CD4-positive, alpha-beta memory T cell (primary cell): ENCODE measurements around the gene ZBTB16. TPM values are rescaled to one million over a fixed set of nuclear protein-coding genes. Genes with fewer than 3 reads are reported as not detected.

Experiments used
- CTCF ChIA-PET: fragments of 350-600 bp; sonication (Branson Sonifier 250); formaldehyde crosslinking; loops from one replicate; lab custom pipeline; 2021; ENCODE audit warnings: inconsistent platforms; ENCODE audit not compliant: partially characterized antibody; lab: Charles Lee
- POLR2A ChIA-PET: fragments of 350-600 bp; sonication (Branson Sonifier 250); formaldehyde crosslinking; loops from one replicate; lab custom pipeline; 2021; ENCODE audit not compliant: partially characterized antibody; lab: Charles Lee
- DNase-seq, 5 donors: peaks; one replicate each; pipeline versions ENCODE4 v3.0.0 to v3.0.0-alpha.2; 2020 to 2022; ENCODE audit warnings: mixed read lengths in 1 of 5
- H3K27ac ChIP-seq: one replicate; pipeline ENCODE4 v1.7.0; 2013; ENCODE audit warnings: low read depth, low read length
- H3K27me3 ChIP-seq: 2 replicates; pipeline ENCODE4 v1.7.0; 2013; ENCODE audit warnings: mild to moderate bottlenecking, low read length, moderate library complexity; ENCODE audit not compliant: insufficient read depth
- H3K36me3 ChIP-seq: 2 replicates; pipeline ENCODE4 v1.7.0; 2013; ENCODE audit warnings: mild to moderate bottlenecking, low read length, moderate library complexity; ENCODE audit not compliant: insufficient read depth
- H3K4me1 ChIP-seq: 2 replicates; pipeline ENCODE4 v1.7.0; 2013; ENCODE audit warnings: mild to moderate bottlenecking, low read length, moderate library complexity; ENCODE audit not compliant: insufficient read depth
- H3K4me3 ChIP-seq, 2 donors: one replicate each; pipeline ENCODE4 v1.7.0; 2013; ENCODE audit warnings: low read length in 2 of 2, mild to moderate bottlenecking in 1 of 2
- H3K9me3 ChIP-seq, 2 donors: one replicate each; pipeline ENCODE4 v1.7.0; 2013; ENCODE audit warnings: low read length in 2 of 2, control low read depth in 1 of 2; ENCODE audit not compliant: control insufficient read depth in 1 of 2
- H3K27ac Mint-ChIP-seq, 7 donors: one replicate each; pipeline ENCODE4 v1.8.0; 2020 to 2021; ENCODE audit warnings: mixed read lengths in 7 of 7, mild to moderate bottlenecking in 6 of 7, inconsistent platforms in 3 of 7, moderate library complexity in 3 of 7
- H3K27me3 Mint-ChIP-seq, 2 donors: one replicate each; pipeline ENCODE4 v1.8.0; 2020 to 2021; ENCODE audit warnings: mixed read lengths in 2 of 2
- H3K36me3 Mint-ChIP-seq, 2 donors: one replicate each; pipeline ENCODE4 v1.8.0; 2020 to 2021; ENCODE audit warnings: mixed read lengths in 2 of 2, inconsistent platforms in 1 of 2, mild to moderate bottlenecking in 1 of 2
- H3K4me1 Mint-ChIP-seq, 4 donors: one replicate each; pipeline ENCODE4 v1.8.0; 2020 to 2021; ENCODE audit warnings: mixed read lengths in 4 of 4, mild to moderate bottlenecking in 1 of 4
- H3K4me3 Mint-ChIP-seq, 8 donors: one replicate each; pipeline ENCODE4 v1.8.0; 2020 to 2021; ENCODE audit warnings: mixed read lengths in 8 of 8, mild to moderate bottlenecking in 7 of 8, moderate library complexity in 6 of 8, inconsistent platforms in 3 of 8
- H3K9me3 Mint-ChIP-seq, 8 donors: one replicate each; pipeline ENCODE4 v1.8.0; 2020 to 2021; ENCODE audit warnings: mixed read lengths in 8 of 8, mild to moderate bottlenecking in 5 of 8, inconsistent platforms in 3 of 8, moderate library complexity in 1 of 8
- intact Hi-C: fragments of 100-400 bp; cut with micrococcal nuclease; formaldehyde crosslinking; loops from one replicate; pipeline ENCODE4 v1.15.1; 2023
- polyA plus RNA-seq, 2 donors: library from polyadenylated mRNA; unstranded; fragments of 300-500 nt; fragmentation: Illumina TruSeq; gene quantifications; one replicate each; pipeline ENCODE4 v1.2.3, GENCODE V29; 2021
- total RNA-seq, 2 experiments: library from RNA; stranded (reverse); gene quantifications; one replicate each; pipeline ENCODE4 v1.2.3, GENCODE V29; 2021

The ZBTB16 gene
- total and polyA plus RNA-seq, 4 experiments from 2014 or later: 5.6 to 28.4 (median 8.6) TPM

DNA sequence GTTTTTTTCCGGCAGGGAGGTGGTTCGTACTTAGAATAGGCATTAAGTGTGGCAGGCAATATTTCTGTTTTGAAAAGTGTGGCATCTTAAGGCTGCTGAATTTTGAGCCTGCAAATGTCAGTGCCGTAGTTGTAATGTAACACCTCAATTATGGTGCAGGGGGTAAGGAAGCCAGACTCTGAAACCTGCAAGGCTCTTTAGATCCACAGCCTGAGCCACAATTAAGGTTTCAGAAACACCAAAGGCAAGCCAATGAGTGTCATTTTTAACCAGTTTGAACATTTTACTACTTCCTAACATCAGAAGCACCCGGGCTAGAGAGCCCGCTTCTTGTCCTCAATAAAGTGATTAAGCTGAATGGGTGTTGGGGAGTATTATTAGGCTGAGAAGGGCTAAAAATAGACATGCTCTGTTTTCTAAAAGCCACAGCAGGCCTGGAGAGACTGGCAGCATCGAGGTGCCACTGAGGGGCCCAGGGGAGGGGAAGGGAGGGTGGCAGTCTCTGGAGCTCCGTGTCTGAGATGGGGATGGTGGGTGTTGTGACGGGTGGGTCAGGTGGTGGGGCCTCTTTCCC is 113.4 kb downstream of the ZBTB16 start:
- Histone ChIP-seq H3K36me3 (no peaks in the 10 kb centered on the region), H3K27ac (peak overlapping the region; percentile 5), H3K4me3 (no peak overlapping the region), H3K4me1 (peaks cover 78% of the 10 kb centered on the region), H3K9me3 (no peaks in the 10 kb centered on the region), H3K27me3 (no peaks in the 10 kb centered on the region)
- no peaks in the 10 kb centered on the region for H3K36me3 Mint-ChIP-seq
- H3K27me3 Mint-ChIP-seq: no peaks in the 10 kb centered on the region
- intact Hi-C loops: no loop called here
- peak in 2 of 5 donors; percentile 32 to 40 for DNase-seq
- peak overlapping the region in 7 of 8 donors; percentile 23 to 81 (median 76) for H3K4me3 Mint-ChIP-seq
- ChIA-PET CTCF (interaction anchor here (1.0 to 11.0 kb wide), 7 partner anchors 10 to 139 kb away, joined by 3 to 106 read pairs (median 4); no protein-coding TSS in a partner anchor), POLR2A (interaction anchor here (0.9 to 10.9 kb wide), 6 partner anchors 9 to 69 kb away, joined by 3 to 222 read pairs (median 7); no protein-coding TSS in a partner anchor)
- H3K9me3 Mint-ChIP-seq: no peaks in the 10 kb centered on the region
- peak overlapping the region; percentile 73 to 96 (median 88) for H3K27ac Mint-ChIP-seq
- H3K4me1 Mint-ChIP-seq: peaks cover 55 to 93% (median 77%) of the 10 kb centered on the region in 4 donors

DNA sequence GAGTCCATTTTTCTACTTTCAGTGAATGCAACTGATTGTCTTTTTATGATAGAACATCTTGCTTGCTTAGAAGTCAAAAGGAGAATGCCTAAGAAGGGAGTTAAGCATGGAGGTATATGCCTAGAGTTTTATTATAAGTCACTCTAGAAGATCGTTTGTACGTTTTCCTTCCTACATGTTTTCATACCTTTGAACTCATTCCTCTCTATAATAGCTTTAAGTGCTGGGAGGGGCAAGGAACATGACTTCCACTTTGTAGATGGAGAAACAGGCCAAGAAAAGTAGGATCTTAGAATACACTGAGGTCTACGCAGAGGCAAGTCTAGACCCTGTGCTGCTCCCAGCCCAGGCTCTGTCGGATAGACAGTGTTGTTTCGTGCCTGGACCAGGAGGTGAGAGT is 114.3 kb downstream of the ZBTB16 start:
- Mint-ChIP-seq H3K4me3 (peak overlapping the region in 3 of 8 donors; percentile 13 to 81 (median 76)), H3K4me1 (peaks cover 54 to 93% (median 75%) of the 10 kb centered on the region in 4 donors), H3K9me3 (no peaks in the 10 kb centered on the region), H3K27me3 (no peaks in the 10 kb centered on the region), H3K27ac (peak overlapping the region in 6 of 7 donors; percentile 3 to 94 (median 58)), H3K36me3 (no peaks in the 10 kb centered on the region)
- no peak overlapping the region for H3K4me3 ChIP-seq
- peaks cover 78% of the 10 kb centered on the region for H3K4me1 ChIP-seq
- intact Hi-C loops: no loop called here
- no peak for DNase-seq
- ChIA-PET POLR2A (interaction anchor here (1.3 to 10.9 kb wide), 2 partner anchors 9 to 14 kb away, joined by 7 to 222 read pairs; no protein-coding TSS in a partner anchor), CTCF (interaction anchor here (1.5 to 11.0 kb wide), 2 partner anchors 9 to 20 kb away, joined by 8 to 106 read pairs; no protein-coding TSS in a partner anchor)
- H3K36me3 ChIP-seq: no peaks in the 10 kb centered on the region
- H3K9me3 ChIP-seq: no peaks in the 10 kb centered on the region
- H3K27ac ChIP-seq: no peak overlapping the region
- no peaks in the 10 kb centered on the region for H3K27me3 ChIP-seq

DNA sequence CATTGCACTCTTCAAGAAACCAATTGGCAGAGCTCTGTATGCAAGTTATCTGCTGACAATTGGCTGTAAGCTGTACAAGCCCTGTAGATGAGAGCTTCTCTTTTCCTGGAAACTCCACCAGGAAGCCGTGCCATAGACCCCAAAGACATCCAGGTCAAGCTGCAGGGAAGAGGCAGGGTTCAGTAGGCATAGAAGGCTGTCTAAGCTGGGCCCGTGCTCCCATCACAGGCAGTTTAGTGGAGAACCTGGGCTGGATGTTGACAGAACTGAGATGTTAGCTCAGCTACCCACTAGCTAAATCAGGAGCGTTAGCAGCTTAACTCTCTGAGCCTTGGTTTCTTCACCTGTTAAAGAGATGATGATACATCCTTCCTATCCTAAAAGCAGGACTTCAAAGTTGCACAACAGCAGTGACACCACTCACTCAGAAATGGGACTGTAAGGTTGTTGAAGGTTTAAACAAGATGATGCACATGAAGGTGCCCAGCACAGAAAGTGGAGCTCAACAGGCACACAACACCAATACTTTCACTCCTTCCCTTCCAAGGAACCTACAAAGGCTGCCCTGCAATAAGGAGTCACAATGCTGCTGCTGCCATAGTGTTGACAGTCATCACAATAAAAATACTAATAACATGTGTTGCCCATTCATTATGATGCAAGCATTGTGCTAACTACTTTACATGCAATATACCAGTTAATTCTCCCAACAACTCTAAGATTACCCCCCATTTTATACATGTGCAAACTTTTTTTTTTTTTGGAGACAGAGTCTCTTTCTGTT is 115.4 kb downstream of the ZBTB16 start:
- intact Hi-C loops: loop anchor here (1.0 kb wide), 1 partner anchor 8 kb away; no protein-coding TSS in a partner anchor
- DNase-seq: no peak
- Mint-ChIP-seq H3K36me3 (no peaks in the 10 kb centered on the region), H3K27ac (peak overlapping the region in 5 of 7 donors; percentile 15 to 81 (median 25)), H3K4me1 (peaks cover 55 to 93% (median 75%) of the 10 kb centered on the region in 4 donors), H3K4me3 (peak overlapping the region in 1 of 8 donors; percentile 17), H3K27me3 (no peaks in the 10 kb centered on the region), H3K9me3 (no peaks in the 10 kb centered on the region)
- Histone ChIP-seq H3K9me3 (no peaks in the 10 kb centered on the region), H3K27ac (no peak overlapping the region), H3K27me3 (no peaks in the 10 kb centered on the region), H3K4me1 (peaks cover 78% of the 10 kb centered on the region), H3K4me3 (no peak overlapping the region), H3K36me3 (no peaks in the 10 kb centered on the region)
- ChIA-PET POLR2A (interaction anchor here (1.2 to 10.9 kb wide), 3 partner anchors 8 to 15 kb away, joined by 3 to 222 read pairs (median 7); no protein-coding TSS in a partner anchor), CTCF (interaction anchor here (1.5 to 11.0 kb wide), 2 partner anchors 8 to 19 kb away, joined by 8 to 106 read pairs; no protein-coding TSS in a partner anchor)

- H3K36me3 Mint-ChIP-seq: no peaks in the 10 kb centered on the region
- H3K4me3 Mint-ChIP-seq: peak overlapping the region in 1 of 8 donors; percentile 59
- peak overlapping the region in 3 of 7 donors; percentile 20 to 62 (median 35) for H3K27ac Mint-ChIP-seq
- no peaks in the 10 kb centered on the region for H3K27me3 Mint-ChIP-seq
- CTCF ChIA-PET: interaction anchor here (1.5 kb wide), 1 partner anchor 18 kb away, joined by 8 read pairs; no protein-coding TSS in a partner anchor
- Histone ChIP-seq H3K4me3 (no peak overlapping the region), H3K36me3 (no peaks in the 10 kb centered on the region), H3K27me3 (no peaks in the 10 kb centered on the region), H3K27ac (no peak overlapping the region), H3K9me3 (no peaks in the 10 kb centered on the region), H3K4me1 (peaks cover 78% of the 10 kb centered on the region)
- intact Hi-C loops: loop anchor here (1.0 kb wide), 1 partner anchor 8 kb away; no protein-coding TSS in a partner anchor
- POLR2A ChIA-PET: interaction anchor here (1.2 to 10.9 kb wide), 3 partner anchors 7 to 17 kb away, joined by 3 to 222 read pairs (median 126); no protein-coding TSS in a partner anchor
- no peaks in the 10 kb centered on the region for H3K9me3 Mint-ChIP-seq
- no peak for DNase-seq
- H3K4me1 Mint-ChIP-seq: peaks cover 63 to 93% (median 78%) of the 10 kb centered on the region in 4 donors
Measured at GRCh38 chr11:114175706-114176105, 116.2 kb downstream of the ZBTB16 start.

- Mint-ChIP-seq H3K27me3 (no peaks in the 10 kb centered on the region), H3K4me3 (no peak overlapping the region), H3K36me3 (no peaks in the 10 kb centered on the region), H3K4me1 (peaks cover 62 to 93% (median 81%) of the 10 kb centered on the region in 4 donors), H3K27ac (peak overlapping the region in 1 of 7 donors; percentile 6), H3K9me3 (no peaks in the 10 kb centered on the region)
- H3K27me3 ChIP-seq: no peaks in the 10 kb centered on the region
- POLR2A ChIA-PET: interaction anchor here (9.6 to 12.9 kb wide), 2 partner anchors 6 to 17 kb away, joined by 126 to 222 read pairs; no protein-coding TSS in a partner anchor
- H3K4me1 ChIP-seq: peaks cover 78% of the 10 kb centered on the region
- no peak overlapping the region for H3K4me3 ChIP-seq
- no peaks in the 10 kb centered on the region for H3K9me3 ChIP-seq
- intact Hi-C loops: no loop called here
- H3K36me3 ChIP-seq: no peaks in the 10 kb centered on the region
- DNase-seq: no peak
- CTCF ChIA-PET: interaction anchor here (1.2 to 1.6 kb wide), 3 partner anchors 9 to 18 kb away, joined by 3 to 7 read pairs (median 5); no protein-coding TSS in a partner anchor
- H3K27ac ChIP-seq: no peak overlapping the region
Measured at GRCh38 chr11:114176321-114176720, 116.8 kb downstream of the ZBTB16 start.

DNA sequence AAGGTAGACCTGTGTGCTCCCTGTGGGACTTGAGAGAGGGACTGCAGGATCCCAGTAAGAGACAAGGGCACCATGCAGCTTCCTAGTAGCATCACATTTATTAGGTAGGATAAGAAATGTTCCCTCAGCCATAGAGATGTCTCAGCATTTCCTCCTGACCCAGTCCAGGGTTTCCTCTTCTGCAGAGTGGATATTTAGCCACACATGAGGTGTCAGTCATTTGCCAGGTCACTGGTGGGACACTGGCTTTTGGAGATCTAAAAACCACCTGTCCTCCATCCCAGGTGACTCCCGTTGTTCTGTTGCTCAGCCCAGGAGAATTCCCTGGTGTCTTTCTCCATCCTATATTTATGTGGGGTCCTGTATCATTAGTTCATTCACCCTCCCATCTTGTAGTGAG is 119.1 kb downstream of the ZBTB16 start:
- Histone ChIP-seq H3K4me1 (peaks cover 78% of the 10 kb centered on the region), H3K9me3 (no peaks in the 10 kb centered on the region), H3K27ac (no peak overlapping the region), H3K36me3 (no peaks in the 10 kb centered on the region), H3K27me3 (no peaks in the 10 kb centered on the region), H3K4me3 (no peak overlapping the region)
- Mint-ChIP-seq H3K4me3 (peak overlapping the region in 6 of 8 donors; percentile 33 to 64 (median 56)), H3K27me3 (no peaks in the 10 kb centered on the region), H3K27ac (peak overlapping the region; percentile 13 to 87 (median 53)), H3K36me3 (no peaks in the 10 kb centered on the region), H3K4me1 (peaks cover 60 to 93% (median 81%) of the 10 kb centered on the region in 4 donors), H3K9me3 (peaks cover 0 to 1% (median 0%) of the 10 kb centered on the region in 8 donors)
- ChIA-PET POLR2A (interaction anchor here (0.5 to 12.9 kb wide), 7 partner anchors 9 to 123 kb away, joined by 3 to 222 read pairs (median 3); no protein-coding TSS in a partner anchor), CTCF (interaction anchor here (0.6 to 10.5 kb wide), 8 partner anchors 9 to 144 kb away, joined by 3 to 106 read pairs (median 8); no protein-coding TSS in a partner anchor)
- no peak for DNase-seq
- intact Hi-C loops: no loop called here
